Transverse colon (tissue), 4 donors: Measurements from ENCODE around the gene PTPN18. TPM values are rescaled to one million over a fixed set of nuclear protein-coding genes. Genes with fewer than 3 reads are reported as not detected.

Experiments used
- DNase-seq: peaks from one replicate; pipeline ENCODE4 v3.0.0-alpha.2; 2019
- H3K27ac ChIP-seq, 4 donors: fragments of 200-600 bp; sonication (generic); 2 replicates each; pipeline ENCODE4 v1.5.1; 2016 to 2018; ENCODE audit warnings: inconsistent platforms in 4 of 4
- H3K27me3 ChIP-seq: fragments of 200-600 bp; sonication (generic); 2 replicates; pipeline ENCODE4 v1.5.1; 2017; ENCODE audit warnings: inconsistent platforms
- H3K36me3 ChIP-seq, 4 donors: fragments of 200-600 bp; sonication (generic); 2 replicates each; pipeline ENCODE4 v1.5.1; 2017 to 2019; ENCODE audit warnings: inconsistent platforms in 4 of 4
- H3K4me1 ChIP-seq, 4 donors: fragments of 200-600 bp; sonication (generic); 2 replicates each; pipeline ENCODE4 v1.5.1; 2017 to 2020; ENCODE audit warnings: inconsistent platforms in 4 of 4
- H3K4me3 ChIP-seq, 4 donors: fragments of 200-600 bp; sonication (generic); 1 replicate in 1 of 4; 2 replicates in 3 of 4; pipeline versions ENCODE4 v1.5.1 to v1.6.1; 2017 to 2019; ENCODE audit warnings: inconsistent platforms in 4 of 4
- H3K9me3 ChIP-seq, 2 donors: fragments of 200-600 bp; sonication (generic); 2 replicates each; pipeline ENCODE4 v1.5.1; 2017 to 2019; ENCODE audit warnings: inconsistent platforms in 2 of 2
- CTCF ChIP-seq, 5 experiments: fragments of 200-600 bp in 3 of 5; fragments of 450-650 bp in 2 of 5; sonication (generic) in 3 of 5; IDR thresholded peaks; 1 replicate in 2 of 5; 2 replicates in 3 of 5; pipeline ENCODE4 v1.5.1; 2016 to 2017; ENCODE audit warnings: antibody characterized with exemption in 5 of 5, inconsistent platforms in 3 of 5, mild to moderate bottlenecking in 2 of 5, moderate library complexity in 1 of 5
- EP300 ChIP-seq: sonication (generic); formaldehyde crosslinking; IDR thresholded peaks from one replicate; pipeline ENCODE4 v1.6.1; 2017; ENCODE audit warnings: antibody characterized with exemption, low read depth
- POLR2A ChIP-seq: fragments of 450-650 bp; IDR thresholded peaks from one replicate; pipeline ENCODE4 v1.6.1; 2016; ENCODE audit warnings: antibody characterized with exemption, mild to moderate bottlenecking, moderate library complexity
- POLR2AphosphoS5 ChIP-seq, 3 donors: sonication (generic); formaldehyde crosslinking; IDR thresholded peaks; one replicate each; pipeline ENCODE4 v1.6.1; 2016; ENCODE audit warnings: antibody characterized with exemption in 3 of 3
- WGBS, 2 donors: methylation state at CpG; one replicate each; pipeline ENCODE4 v1.1.5; 2018; ENCODE audit warnings: low coverage in 1 of 2; 5-methylcytosine and 5-hydroxymethylcytosine counted together
- in situ Hi-C, 4 donors: fragments of 200-750 bp; cut with MboI; loops; one replicate each; pipeline versions ENCODE4 v1.15.0 to v1.15.1; 2017; ENCODE audit warnings: low sequenced_read_pairs in 3 of 4, low pct_ligation_motif_present in 1 of 4, low pct_unique_long_range_greater_than_20kb in 1 of 4
- intact Hi-C: fragments of 100-400 bp; cut with DNase I; formaldehyde crosslinking; loops from one replicate; pipeline ENCODE4 v1.15.1; 2023; ENCODE audit warnings: low total_unique reads
- total RNA-seq, 4 donors: library from RNA; depleted of rRNA; stranded (reverse); fragments of >200 nt; gene quantifications; one replicate each; pipeline ENCODE4 v1.1.0, GENCODE V29; 2016

The PTPN18 gene
- total RNA-seq, 4 donors from 2014 or later: 136 to 168 (median 148) TPM

- H3K4me3 ChIP-seq: no peak overlapping the region
- no peaks in the 10 kb centered on the region for H3K36me3 ChIP-seq
- TF ChIP-seq POLR2A: no peak
- TF ChIP-seq EP300: no peak
- no peak for TF ChIP-seq POLR2AphosphoS5 (IDR thresholded peaks at IDR 0.05)
- no peak for TF ChIP-seq CTCF (IDR thresholded peaks at IDR 0.05)
- H3K27ac ChIP-seq: no peak overlapping the region
- no peaks in the 10 kb centered on the region for H3K27me3 ChIP-seq
- H3K4me1 ChIP-seq: peaks cover 6 to 21% (median 8%) of the 10 kb centered on the region in 4 donors
- no peaks in the 10 kb centered on the region for H3K9me3 ChIP-seq
- no peak for DNase-seq
- 94 to 98% methylated on average over 6 to 7 of the region's 7 CpGs for WGBS, 2 donors
- intact Hi-C loops: no loop called here
- in situ Hi-C loops: no loop called here
Measured at GRCh38 chr2:130357864-130358263, 2.0 kb downstream of the PTPN18 start.

- intact Hi-C loops (no loop called here), in situ Hi-C loops (no loop called here)
- DNase-seq: no peak
- Histone ChIP-seq H3K36me3 (no peaks in the 10 kb centered on the region), H3K27me3 (no peaks in the 10 kb centered on the region), H3K27ac (no peak overlapping the region), H3K9me3 (no peaks in the 10 kb centered on the region), H3K4me1 (peaks cover 6 to 21% (median 8%) of the 10 kb centered on the region in 4 donors), H3K4me3 (no peak overlapping the region)
- no peak for TF ChIP-seq CTCF (IDR thresholded peaks at IDR 0.05)
- TF ChIP-seq POLR2AphosphoS5 (IDR thresholded peaks at IDR 0.05): no peak
- no peak for TF ChIP-seq EP300
- TF ChIP-seq POLR2A: no peak
- WGBS, 2 donors: 91% methylated on average over 30 of the region's 33 CpGs; no CpG with 5 or more reads in 1 of the 2 donors
Measured at GRCh38 chr2:130358420-130359350, 2.8 kb downstream of the PTPN18 start.

GRCh38 chr2:130359466-130359865 lies 3.6 kb downstream of the PTPN18 start:
- intact Hi-C loops: no loop called here
- Histone ChIP-seq H3K27me3 (no peaks in the 10 kb centered on the region), H3K9me3 (no peaks in the 10 kb centered on the region), H3K36me3 (no peaks in the 10 kb centered on the region), H3K4me3 (no peak overlapping the region), H3K27ac (no peak overlapping the region), H3K4me1 (peaks cover 6 to 16% (median 8%) of the 10 kb centered on the region in 4 donors)
- in situ Hi-C loops: no loop called here
- no peak for DNase-seq
- WGBS, 2 donors: 81 to 87% methylated on average over 3 to 5 of the region's 5 CpGs
- TF ChIP-seq POLR2AphosphoS5 (IDR thresholded peaks at IDR 0.05) (no peak), EP300 (no peak), POLR2A (no peak), CTCF (IDR thresholded peaks at IDR 0.05) (no peak)

GRCh38 chr2:130363479-130363878 lies 7.6 kb downstream of the PTPN18 start:
- no peak overlapping the region for H3K4me3 ChIP-seq
- in situ Hi-C loops (no loop called here), intact Hi-C loops (no loop called here)
- no peaks in the 10 kb centered on the region for H3K36me3 ChIP-seq
- H3K27me3 ChIP-seq: no peaks in the 10 kb centered on the region
- no peaks in the 10 kb centered on the region for H3K9me3 ChIP-seq
- no peak overlapping the region for H3K27ac ChIP-seq
- no peaks in the 10 kb centered on the region for H3K4me1 ChIP-seq
- DNase-seq: no peak
- TF ChIP-seq EP300: no peak
- TF ChIP-seq POLR2A: no peak
- TF ChIP-seq POLR2AphosphoS5 (IDR thresholded peaks at IDR 0.05): no peak
- no peak for TF ChIP-seq CTCF (IDR thresholded peaks at IDR 0.05)
